ENCODE data around the gene TDRD9. TPM values are rescaled to one million over a fixed set of nuclear protein-coding genes. Genes with fewer than 3 reads are reported as not detected.

Gene TDRD9
- total RNA-seq, 6 experiments from 2014 or later = 0.31 to 0.86 (median 0.43) TPM; not detected in 1

DNA sequence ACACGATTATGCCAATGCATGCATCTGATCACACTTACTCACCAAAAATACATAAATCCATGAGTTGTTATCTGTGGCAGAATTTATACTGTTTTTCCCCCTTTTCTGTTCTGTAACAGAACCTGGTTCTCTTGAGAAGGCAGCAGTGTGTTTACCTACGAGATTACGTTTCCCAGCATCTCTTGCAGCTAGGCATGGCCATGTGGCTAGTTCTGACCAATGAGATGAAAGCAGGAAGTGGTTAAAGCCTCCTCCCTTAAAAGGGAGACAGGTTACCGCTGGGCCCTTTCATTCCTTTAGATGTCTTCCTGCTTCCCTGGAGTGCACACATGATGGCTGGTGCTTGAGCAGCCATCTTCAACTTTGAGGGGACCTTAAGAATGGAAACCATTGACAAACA, 145.5 kb downstream of the TDRD9 start:
- H3K4me3 ChIP-seq = no peak overlapping the region
- H3K36me3 ChIP-seq = no peaks in the 10 kb centered on the region
- H3K9me3 ChIP-seq = no peaks in the 10 kb centered on the region
- no peak for DNase-seq
- intact Hi-C loops (cut with DNase I) = loop anchor here in 1 of 2 donors (5.0 kb wide), 1 partner anchor 484 kb away; no protein-coding TSS in a partner anchor
- ATAC-seq = no peak
- H3K4me1 ChIP-seq = no peaks in the 10 kb centered on the region
- no peak overlapping the region for H3K27ac ChIP-seq
- 49% methylated on average over 4 of the region's 4 CpGs for WGBS (ENCODE audit: insufficient coverage, low coverage, low lambda C conversion rate, missing lambda C conversion rate)
- no peak for TF ChIP-seq POLR2A (IDR thresholded peaks at IDR 0.05)
- TF ChIP-seq, protein P1, sequence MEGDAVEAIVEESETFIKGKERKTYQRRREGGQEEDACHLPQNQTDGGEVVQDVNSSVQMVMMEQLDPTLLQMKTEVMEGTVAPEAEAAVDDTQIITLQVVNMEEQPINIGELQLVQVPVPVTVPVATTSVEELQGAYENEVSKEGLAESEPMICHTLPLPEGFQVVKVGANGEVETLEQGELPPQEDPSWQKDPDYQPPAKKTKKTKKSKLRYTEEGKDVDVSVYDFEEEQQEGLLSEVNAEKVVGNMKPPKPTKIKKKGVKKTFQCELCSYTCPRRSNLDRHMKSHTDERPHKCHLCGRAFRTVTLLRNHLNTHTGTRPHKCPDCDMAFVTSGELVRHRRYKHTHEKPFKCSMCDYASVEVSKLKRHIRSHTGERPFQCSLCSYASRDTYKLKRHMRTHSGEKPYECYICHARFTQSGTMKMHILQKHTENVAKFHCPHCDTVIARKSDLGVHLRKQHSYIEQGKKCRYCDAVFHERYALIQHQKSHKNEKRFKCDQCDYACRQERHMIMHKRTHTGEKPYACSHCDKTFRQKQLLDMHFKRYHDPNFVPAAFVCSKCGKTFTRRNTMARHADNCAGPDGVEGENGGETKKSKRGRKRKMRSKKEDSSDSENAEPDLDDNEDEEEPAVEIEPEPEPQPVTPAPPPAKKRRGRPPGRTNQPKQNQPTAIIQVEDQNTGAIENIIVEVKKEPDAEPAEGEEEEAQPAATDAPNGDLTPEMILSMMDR (IDR thresholded peaks at IDR 0.05) = no peak
- no peaks in the 10 kb centered on the region for H3K27me3 ChIP-seq

DNA sequence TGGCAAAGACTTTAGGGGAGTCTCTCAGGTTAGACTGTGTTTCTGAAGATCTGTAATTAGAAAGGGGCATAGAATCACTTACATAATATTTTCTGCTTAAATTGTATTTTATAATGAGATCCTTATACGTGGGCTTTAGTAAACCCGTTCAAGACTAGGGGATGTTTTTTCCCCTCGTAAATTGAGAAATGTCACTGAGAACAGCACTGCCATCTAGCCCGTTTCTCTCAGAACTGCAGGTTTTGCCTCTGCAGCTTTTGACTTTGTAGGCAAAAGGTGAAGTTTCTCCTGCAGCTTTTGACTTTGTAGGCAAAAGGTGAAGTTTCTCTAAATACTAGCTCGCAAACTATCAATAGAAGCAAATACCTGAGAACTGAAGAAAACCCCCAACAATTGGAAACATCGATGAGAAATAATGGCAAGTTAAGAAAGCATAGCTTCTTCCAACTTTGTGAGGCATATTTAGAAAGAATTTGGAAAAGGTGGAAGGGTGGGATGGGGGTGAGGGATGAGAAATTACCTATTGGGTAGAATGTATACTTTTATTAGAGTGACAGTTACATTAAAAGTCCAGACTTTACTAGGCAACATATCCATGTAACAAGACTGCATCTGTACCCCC, 147.4 kb downstream of the TDRD9 start:
- WGBS (ENCODE audit: insufficient coverage, low coverage, low lambda C conversion rate, missing lambda C conversion rate) = 15% methylated on average over 6 of the region's 6 CpGs

DNA sequence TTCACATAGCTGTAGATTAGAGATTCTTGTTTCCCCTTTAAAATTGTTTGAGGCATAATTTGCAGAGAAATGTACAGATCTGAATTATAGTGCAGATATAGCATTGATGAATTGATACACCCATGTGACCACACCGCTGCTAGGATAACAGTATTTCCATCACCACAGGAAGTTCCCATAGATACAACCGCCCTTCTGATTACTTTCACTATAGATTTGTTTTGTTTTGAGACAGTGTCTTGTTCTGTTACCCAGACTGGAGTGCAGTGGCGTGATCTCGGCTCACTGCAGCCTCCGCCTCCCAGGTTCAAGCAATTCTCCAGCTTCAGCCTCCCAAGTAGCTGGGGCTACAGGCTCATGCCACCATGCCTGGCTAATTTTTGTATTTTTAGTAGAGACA, 148.5 kb downstream of the TDRD9 start:
- Histone ChIP-seq H3K4me1 (no peaks in the 10 kb centered on the region), H3K27ac (no peak overlapping the region), H3K9me3 (no peaks in the 10 kb centered on the region), H3K27me3 (no peaks in the 10 kb centered on the region), H3K36me3 (no peaks in the 10 kb centered on the region), H3K4me3 (no peak overlapping the region)
- DNase-seq = no peak
- WGBS (ENCODE audit: insufficient coverage, low coverage, low lambda C conversion rate, missing lambda C conversion rate) = 43% methylated on average over 2 of the region's 5 CpGs
- no peak for ATAC-seq
- TF ChIP-seq POLR2A (IDR thresholded peaks at IDR 0.05) = no peak
- TF ChIP-seq, protein P1 (IDR thresholded peaks at IDR 0.05) = no peak
- intact Hi-C loops (cut with DNase I) = loop anchor here in 1 of 2 donors (5.0 kb wide), 1 partner anchor 56 kb away; no protein-coding TSS in a partner anchor

More for the DNA sequence above, 147.4 kb downstream of the TDRD9 start:
- TF ChIP-seq, protein P1 (IDR thresholded peaks at IDR 0.05) = peak; percentile 34 to 46 (median 37)
- TF ChIP-seq POLR2A (IDR thresholded peaks at IDR 0.05) = no peak
- intact Hi-C loops (cut with DNase I) = loop anchor here in 1 of 2 donors (5.0 kb wide), 1 partner anchor 57 kb away; no protein-coding TSS in a partner anchor
- Histone ChIP-seq H3K36me3 (no peaks in the 10 kb centered on the region), H3K27ac (no peak overlapping the region), H3K27me3 (no peaks in the 10 kb centered on the region), H3K4me1 (no peaks in the 10 kb centered on the region), H3K4me3 (no peak overlapping the region), H3K9me3 (no peaks in the 10 kb centered on the region)
- ATAC-seq (no peak), DNase-seq (no peak)

DNA sequence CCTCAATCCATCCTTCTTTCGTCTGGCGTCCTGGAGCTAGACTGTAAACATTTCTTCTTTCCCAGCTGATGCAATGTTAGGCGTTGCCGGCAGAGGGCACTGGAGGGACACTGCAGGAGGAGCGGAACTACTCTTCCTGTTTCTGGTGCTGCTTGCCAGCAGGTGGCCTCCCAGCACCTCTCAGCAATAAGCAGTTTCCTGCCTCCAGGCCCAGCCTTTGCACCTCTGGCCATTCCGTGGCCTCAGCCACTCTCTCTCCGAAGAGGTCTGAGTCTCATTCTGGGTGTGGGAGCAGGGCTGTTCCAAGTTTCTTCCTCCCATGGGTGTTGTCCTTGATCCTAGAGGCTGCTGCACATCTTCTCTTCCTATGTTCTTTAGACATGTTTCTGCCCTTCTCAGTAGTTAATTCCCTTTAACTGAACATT, 149.8 kb downstream of the TDRD9 start:
- TF ChIP-seq, protein P1 (IDR thresholded peaks at IDR 0.05) = peak; percentile 100
- no peak for TF ChIP-seq POLR2A (IDR thresholded peaks at IDR 0.05)
- H3K4me1 ChIP-seq = peaks cover 0 to 7% (median 3%) of the 10 kb centered on the region in 4 donors
- no peak overlapping the region for H3K4me3 ChIP-seq
- WGBS (ENCODE audit: insufficient coverage, low coverage, low lambda C conversion rate, missing lambda C conversion rate) = 3% methylated on average over 7 of the region's 7 CpGs
- intact Hi-C loops (cut with DNase I) = loop anchor here in 1 of 2 donors (5.0 kb wide), 1 partner anchor 54 kb away; no protein-coding TSS in a partner anchor
- ATAC-seq (peak; percentile 95 to 99 (median 98)), DNase-seq (peak; percentile 86 to 92 (median 91))
- no peaks in the 10 kb centered on the region for H3K9me3 ChIP-seq
- no peaks in the 10 kb centered on the region for H3K27me3 ChIP-seq
- H3K27ac ChIP-seq = no peak overlapping the region
- H3K36me3 ChIP-seq = no peaks in the 10 kb centered on the region
